Heart left ventricle (tissue), 16 donors: ENCODE measurements around the gene BIN1. TPM values are rescaled to one million over a fixed set of nuclear protein-coding genes. Genes with fewer than 3 reads are reported as not detected.

Source experiments
- ATAC-seq, 4 donors: fragments of 200-7000 bp; cut with Tn5 transposase; one replicate each; pipeline ENCODE4 v1.9.1; 2020 to 2022; ENCODE audit warnings: moderate library complexity in 4 of 4, mild to moderate bottlenecking in 3 of 4, moderate number of reproducible peaks in 1 of 4
- DNase-seq, 5 donors: peaks; one replicate each; pipeline ENCODE4 v3.0.0-alpha.2; 2020
- H3K27ac ChIP-seq, 12 donors: fragments of 200-600 bp; sonication (generic) in 4 of 12; one replicate each; pipeline versions ENCODE4 v1.5.0 to v1.8.0; 2016 to 2022; ENCODE audit warnings: mild to moderate bottlenecking in 2 of 12
- H3K27me3 ChIP-seq, 9 donors: fragments of 200-600 bp; sonication (generic) in 2 of 9; one replicate each; pipeline versions ENCODE4 v1.5.1 to v1.8.0; 2016 to 2022; ENCODE audit warnings: mild to moderate bottlenecking in 3 of 9
- H3K36me3 ChIP-seq, 9 donors: fragments of 200-600 bp; sonication (generic) in 2 of 9; one replicate each; pipeline versions ENCODE4 v1.5.0 to v1.8.0; 2018 to 2022; ENCODE audit warnings: mild to moderate bottlenecking in 2 of 9
- H3K4me1 ChIP-seq, 12 donors: fragments of 200-600 bp; sonication (generic) in 4 of 12; one replicate each; pipeline versions ENCODE4 v1.5.0 to v1.8.0; 2016 to 2022; ENCODE audit warnings: mild to moderate bottlenecking in 3 of 12
- H3K4me3 ChIP-seq, 12 donors: fragments of 200-600 bp; sonication (generic) in 4 of 12; one replicate each; pipeline versions ENCODE4 v1.5.0 to v1.8.0; 2017 to 2022; ENCODE audit warnings: mild to moderate bottlenecking in 9 of 12, moderate library complexity in 4 of 12
- H3K9me3 ChIP-seq, 12 donors: fragments of 200-600 bp; sonication (generic) in 4 of 12; one replicate each; pipeline versions ENCODE4 v1.5.0 to v1.8.0; 2016 to 2022; ENCODE audit warnings: mild to moderate bottlenecking in 1 of 12
- POLR2A ChIP-seq, 2 donors: fragments of 450-650 bp; IDR thresholded peaks; one replicate each; pipeline ENCODE4 v1.6.1; 2017; ENCODE audit warnings: antibody characterized with exemption in 2 of 2, mild to moderate bottlenecking in 2 of 2, moderate library complexity in 2 of 2
- WGBS, 4 donors: extraction: QIAGEN DNeasy Blood & Tissue Kit in 2 of 4; methylation state at CpG; one replicate each; pipeline versions ENCODE4 v1.1.5 to v1.1.7; 2013 to 2018; 5-methylcytosine and 5-hydroxymethylcytosine counted together
- intact Hi-C, 10 donors: fragments of 100-400 bp; cut with DNase I; formaldehyde crosslinking; loops; one replicate each; pipeline versions ENCODE4 v1.11.1 to v1.14.2; 2022
- polyA plus RNA-seq, 2 donors: library from polyadenylated mRNA; stranded (reverse); fragments of 200-250 nt; gene quantifications; one replicate each; pipeline ENCODE4 v1.2.3, GENCODE V29; 2013
- total RNA-seq, 9 donors: library from RNA; depleted of rRNA in 2 of 9; stranded (reverse); fragments of >200 nt in 2 of 9; fragmentation: NEBNext Ultra II Directional in 3 of 9; extraction: Animal tissue kit (Norgen Biotek cat#: 25700) in 3 of 9; gene quantifications; one replicate each; pipeline versions ENCODE4 v1.1.0 to v1.2.4, GENCODE V29; 2016 to 2023
- TF ChIP-seq, protein P1 (sequence below), 12 donors: fragments of 200-600 bp; sonication (generic) in 4 of 12; IDR thresholded peaks; one replicate each; pipeline versions ENCODE4 v1.5.0 to v1.8.0; 2018 to 2022; ENCODE audit warnings: antibody characterized with exemption in 12 of 12, mild to moderate bottlenecking in 5 of 12
- donor health status: ischemic (EF 13 %, LVEDD 7.1; RV severe dilation, severe dysfunction).
- donor health status: healthy with polysubstance abuse.
- donor health status: DM: no; HTN: yes; CAD: no.
- donor health status: DM: no; HTN: no; CAD: no.
- donor health status: ischemic (EF 25% LVEDD 6.9; RV normal size, moderate dysfunction).
- donor health status: ischemic (EF 25% LVEDD 5.7; RV mildly dilated, moderate dysfunction).
- donor health status: healthy.
- donor health status: DM: yes; HTN: yes; CAD: no.
- donor health status: ischemic (EF 35%, LVEDD 5.7; RV mildly dilated, moderate dysfunction).
- donor health status: nonischemic (EF 11% LVEDD 7.7; RV severe dilation, severe dysfunction).
- donor health status: DM: yes; HTN: yes; CAD: no.
- donor health status: PGD.
- donor health status: ischemic (EF 29% LVEDD 5.4; RV normal size, mild dysfunction).
- donor health status: nonischemic (EF 23%, LVEDD 6.1; RV moderate dilation, normal function).

Gene BIN1
- total and polyA plus RNA-seq, 11 donors: 4.3 to 22.2 (median 15.6) TPM

DNA sequence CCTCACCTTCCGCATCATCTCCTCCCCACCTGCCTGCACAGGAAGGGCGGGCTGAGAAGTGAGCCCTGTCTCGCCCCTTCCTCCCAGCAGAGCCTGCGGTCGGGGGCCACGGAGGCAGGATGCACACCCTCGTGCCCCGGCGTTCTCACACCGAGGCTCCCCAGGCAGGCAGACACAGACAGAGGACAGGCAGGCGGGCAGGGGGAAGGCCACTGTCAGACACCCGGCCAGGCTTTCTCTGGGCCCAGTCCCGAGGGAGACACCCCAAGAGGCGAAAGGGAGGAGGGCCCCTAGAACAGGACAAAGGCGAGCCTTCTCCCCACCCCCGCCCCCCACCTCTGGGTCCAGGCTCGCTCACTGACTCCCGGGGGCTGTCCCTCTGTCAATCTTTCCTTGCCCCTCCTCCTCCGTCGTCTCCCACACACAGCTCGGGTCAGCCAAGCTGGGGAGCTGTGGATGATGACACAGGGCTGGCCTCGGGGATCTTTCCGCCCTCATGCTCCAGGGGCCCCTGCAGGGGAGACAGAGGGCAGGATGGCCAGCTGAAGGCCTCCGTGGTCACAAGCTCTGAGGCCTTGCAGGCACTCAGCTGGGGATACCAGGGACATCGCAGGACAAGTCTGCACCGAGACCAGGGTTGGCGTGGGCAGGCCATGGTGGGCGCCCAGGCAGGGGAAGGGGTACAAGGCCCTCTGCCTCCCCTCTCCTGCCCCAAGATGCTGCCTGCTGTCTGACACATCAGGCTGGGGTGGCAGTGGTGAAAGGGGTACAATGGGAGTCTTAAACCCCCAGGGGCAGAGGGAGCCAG, 24.9 kb downstream of the BIN1 start:
- peak overlapping the region in 2 of 12 donors; percentile 19 to 52 for H3K4me3 ChIP-seq
- 66 to 84% (median 77%) methylated on average over 14 to 28 of the region's 28 CpGs for WGBS, 4 donors
- no peak for TF ChIP-seq POLR2A (IDR thresholded peaks at IDR 0.05)
- TF ChIP-seq, protein P1, sequence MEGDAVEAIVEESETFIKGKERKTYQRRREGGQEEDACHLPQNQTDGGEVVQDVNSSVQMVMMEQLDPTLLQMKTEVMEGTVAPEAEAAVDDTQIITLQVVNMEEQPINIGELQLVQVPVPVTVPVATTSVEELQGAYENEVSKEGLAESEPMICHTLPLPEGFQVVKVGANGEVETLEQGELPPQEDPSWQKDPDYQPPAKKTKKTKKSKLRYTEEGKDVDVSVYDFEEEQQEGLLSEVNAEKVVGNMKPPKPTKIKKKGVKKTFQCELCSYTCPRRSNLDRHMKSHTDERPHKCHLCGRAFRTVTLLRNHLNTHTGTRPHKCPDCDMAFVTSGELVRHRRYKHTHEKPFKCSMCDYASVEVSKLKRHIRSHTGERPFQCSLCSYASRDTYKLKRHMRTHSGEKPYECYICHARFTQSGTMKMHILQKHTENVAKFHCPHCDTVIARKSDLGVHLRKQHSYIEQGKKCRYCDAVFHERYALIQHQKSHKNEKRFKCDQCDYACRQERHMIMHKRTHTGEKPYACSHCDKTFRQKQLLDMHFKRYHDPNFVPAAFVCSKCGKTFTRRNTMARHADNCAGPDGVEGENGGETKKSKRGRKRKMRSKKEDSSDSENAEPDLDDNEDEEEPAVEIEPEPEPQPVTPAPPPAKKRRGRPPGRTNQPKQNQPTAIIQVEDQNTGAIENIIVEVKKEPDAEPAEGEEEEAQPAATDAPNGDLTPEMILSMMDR (IDR thresholded peaks at IDR 0.05): no peak
- H3K36me3 ChIP-seq: no peaks in the 10 kb centered on the region
- no peak for DNase-seq
- peaks cover 0 to 72% (median 28%) of the 10 kb centered on the region in 12 donors for H3K4me1 ChIP-seq
- ATAC-seq: peak in 2 of 4 donors; percentile 8 to 27
- intact Hi-C loops: no loop called here
- no peaks in the 10 kb centered on the region for H3K9me3 ChIP-seq
- H3K27me3 ChIP-seq: peaks cover 0 to 2% (median 0%) of the 10 kb centered on the region in 9 donors
- peak overlapping the region in 1 of 12 donors; percentile 78 for H3K27ac ChIP-seq

DNA sequence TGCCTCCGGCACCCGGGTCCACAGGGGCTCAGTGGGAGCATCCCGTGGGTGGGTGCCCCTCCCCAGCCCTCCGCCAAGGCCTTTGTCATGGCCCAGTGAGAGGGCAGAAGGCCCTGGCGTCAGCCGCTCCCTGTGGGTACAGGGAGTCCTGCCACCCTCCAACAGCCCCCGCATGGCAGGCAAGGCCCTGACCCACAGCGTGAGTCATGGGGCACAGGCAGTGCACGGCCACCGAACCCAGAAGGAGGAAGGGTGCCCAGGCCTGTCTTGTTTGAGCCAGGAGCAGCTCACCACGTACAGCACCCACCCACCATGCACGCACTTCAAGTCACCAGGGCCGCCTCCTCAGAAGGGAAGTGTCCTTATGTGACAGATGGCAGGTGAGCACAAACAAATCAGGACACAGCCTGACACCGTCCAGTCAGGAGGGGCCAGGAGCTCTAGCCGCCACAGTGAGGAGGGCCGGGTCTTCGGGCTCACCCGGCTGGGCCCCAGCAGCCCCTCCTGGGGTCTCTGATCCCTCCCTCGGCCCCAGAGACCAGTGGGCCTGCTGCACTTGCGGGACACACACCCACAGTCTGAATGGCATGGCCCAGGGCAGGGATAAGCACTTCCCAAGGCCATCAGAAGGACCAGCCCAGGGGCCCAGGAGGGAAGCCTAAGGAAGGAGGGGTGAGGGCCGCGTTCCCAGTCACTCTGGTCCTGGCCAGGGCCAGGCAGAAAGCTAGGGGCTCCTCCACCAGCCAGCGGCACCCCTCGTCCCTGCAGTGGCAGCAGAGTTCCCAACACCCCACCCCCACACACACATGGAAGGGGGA, 25.8 kb downstream of the BIN1 start:
- Histone ChIP-seq H3K4me3 (peak overlapping the region in 3 of 12 donors; percentile 4 to 52 (median 19)), H3K27ac (peak overlapping the region in 1 of 12 donors; percentile 78), H3K36me3 (no peaks in the 10 kb centered on the region), H3K4me1 (peaks cover 0 to 64% (median 21%) of the 10 kb centered on the region in 12 donors), H3K27me3 (no peaks in the 10 kb centered on the region), H3K9me3 (no peaks in the 10 kb centered on the region)
- ATAC-seq (peak in 3 of 4 donors; percentile 8 to 19 (median 12)), DNase-seq (no peak)
- intact Hi-C loops: no loop called here
- TF ChIP-seq, protein P1 (IDR thresholded peaks at IDR 0.05): no peak
- no peak for TF ChIP-seq POLR2A (IDR thresholded peaks at IDR 0.05)
- WGBS, 4 donors: 85 to 87% (median 85%) methylated on average over 12 to 24 of the region's 24 CpGs

DNA sequence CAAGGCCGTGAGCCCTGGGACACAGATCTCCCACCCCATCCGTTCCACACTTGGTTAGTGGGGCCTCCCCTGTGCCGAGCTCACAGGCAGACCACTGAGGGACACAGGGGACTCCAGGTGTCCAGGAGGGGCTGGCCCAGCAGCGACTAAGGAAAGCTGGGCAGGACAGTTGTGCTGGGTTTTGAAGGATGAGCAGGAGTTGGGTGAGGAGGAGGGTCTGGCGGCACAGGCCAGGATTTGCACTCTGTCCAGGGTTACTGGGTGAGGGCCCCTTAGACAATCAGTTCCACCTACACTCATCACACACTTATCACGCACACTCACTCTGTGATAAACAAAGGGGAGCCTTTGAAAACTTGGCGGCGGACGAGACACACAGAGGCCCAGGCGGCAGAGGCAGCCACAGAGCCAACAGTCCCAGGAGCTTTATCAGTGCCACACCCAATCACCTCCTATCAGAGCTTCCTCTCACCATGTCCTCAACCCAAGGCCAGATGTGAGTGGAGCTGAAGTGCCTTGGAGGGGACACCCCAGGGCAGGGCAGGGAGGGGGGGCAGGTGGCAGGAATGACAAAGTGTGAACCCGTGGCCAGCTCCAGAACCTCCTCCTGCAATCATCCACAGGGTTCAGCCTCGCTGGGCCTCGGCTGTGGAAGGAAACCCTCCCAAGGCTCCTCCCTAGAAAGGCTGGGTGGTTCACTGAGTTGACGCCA, 26.6 kb downstream of the BIN1 start:
- Histone ChIP-seq H3K4me1 (peaks cover 0 to 57% (median 21%) of the 10 kb centered on the region in 12 donors), H3K4me3 (peak overlapping the region in 1 of 12 donors; percentile 52), H3K9me3 (no peaks in the 10 kb centered on the region), H3K27me3 (no peaks in the 10 kb centered on the region), H3K27ac (peak overlapping the region in 1 of 12 donors; percentile 78), H3K36me3 (no peaks in the 10 kb centered on the region)
- no peak for TF ChIP-seq POLR2A (IDR thresholded peaks at IDR 0.05)
- TF ChIP-seq, protein P1 (IDR thresholded peaks at IDR 0.05): no peak
- ATAC-seq (peak; percentile 38 to 73 (median 56)), DNase-seq (peak in 1 of 5 donors; percentile 65)
- intact Hi-C loops: no loop called here
- WGBS, 4 donors: 60 to 76% (median 65%) methylated on average over 12 to 14 of the region's 14 CpGs
